MCF 10A (cell line): ENCODE measurements around the gene CELF4. TPM values are rescaled to one million over a fixed set of nuclear protein-coding genes. Genes with fewer than 3 reads are reported as not detected.
A peak's percentile ranks its signal among the peaks of the same experiment; 100 is the strongest.

ENCODE experiments used
- BruUV-seq: library from RNA; stranded (reverse); fragments of 400-500 nt; replicated peaks from 2 replicates; lab custom pipeline; 2021; lab: Mats Ljungman, UMichigan
- CTCF ChIA-PET: fragments of 300-600 bp; sonication (Branson Sonifier 250); formaldehyde crosslinking; extraction: SDS; loops from one replicate; lab custom pipeline; 2021; ENCODE audit warnings: antibody characterized with exemption, inconsistent platforms; lab: Yijun Ruan, JAX
- POLR2A ChIA-PET: fragments of 300-600, 350-650 bp; sonication (Branson Sonifier 250); formaldehyde crosslinking; extraction: SDS; loops from one replicate; lab custom pipeline; 2020; ENCODE audit warnings: antibody characterized with exemption, inconsistent platforms; lab: Yijun Ruan, JAX
- DNase-seq: peaks from one replicate; pipeline ENCODE4 v3.0.0-alpha.2; 2018; ENCODE audit not compliant: unreplicated experiment
- H3K27ac Mint-ChIP-seq: one replicate; pipeline ENCODE4 v1.8.0; 2022; ENCODE audit warnings: mild to moderate bottlenecking, low read depth, mixed read lengths; ENCODE audit not compliant: unreplicated experiment
- H3K27me3 Mint-ChIP-seq: one replicate; pipeline ENCODE4 v1.8.0; 2022; ENCODE audit warnings: mixed read lengths; ENCODE audit not compliant: insufficient read depth, unreplicated experiment
- H3K36me3 Mint-ChIP-seq: one replicate; pipeline ENCODE4 v1.8.0; 2022; ENCODE audit warnings: mild to moderate bottlenecking, moderate library complexity, mixed read lengths; ENCODE audit not compliant: insufficient read depth, unreplicated experiment
- H3K4me1 Mint-ChIP-seq: one replicate; pipeline ENCODE4 v1.8.0; 2022; ENCODE audit warnings: mixed read lengths; ENCODE audit not compliant: insufficient read depth, unreplicated experiment
- H3K4me3 Mint-ChIP-seq: one replicate; pipeline ENCODE4 v1.8.0; 2022; ENCODE audit warnings: mild to moderate bottlenecking, moderate library complexity, mixed read lengths; ENCODE audit not compliant: unreplicated experiment
- H3K9me3 Mint-ChIP-seq: one replicate; pipeline ENCODE4 v1.8.0; 2022; ENCODE audit warnings: mixed read lengths; ENCODE audit not compliant: unreplicated experiment
- CTCF ChIP-seq: fragments of 200-600 bp; IDR thresholded peaks from one replicate; pipeline ENCODE4 v1.8.0; 2022; ENCODE audit warnings: antibody characterized with exemption, mild to moderate bottlenecking; ENCODE audit not compliant: unreplicated experiment
- intact Hi-C: fragments of 100-400 bp; cut with micrococcal nuclease; formaldehyde crosslinking; loops from 2 replicates; pipeline ENCODE4 v1.14.1; 2022
- total RNA-seq: library from RNA; stranded (reverse); gene quantifications from 2 replicates; pipeline ENCODE4 v1.2.3, GENCODE V29; 2022

CELF4 gene
- total RNA-seq, 1 experiment from 2014 or later, result not detected

GRCh38 chr18:37499044-37499443, 66.6 kb downstream of the CELF4 start:
- no peak overlapping the region for H3K27ac Mint-ChIP-seq
- CTCF ChIA-PET, result interaction anchor here (1.0 kb wide), 1 partner anchor 40 kb away, joined by 3 read pairs; no protein-coding TSS in a partner anchor
- POLR2A ChIA-PET, result no interaction called here
- DNase-seq, result no peak
- no peaks in the 10 kb centered on the region for H3K4me1 Mint-ChIP-seq
- no peak for TF ChIP-seq CTCF
- H3K4me3 Mint-ChIP-seq, result no peak overlapping the region
- no TSS peak for BruUV-seq
- no peaks in the 10 kb centered on the region for H3K27me3 Mint-ChIP-seq
- intact Hi-C loops, result no loop called here
- no peaks in the 10 kb centered on the region for H3K9me3 Mint-ChIP-seq
- H3K36me3 Mint-ChIP-seq, result no peaks in the 10 kb centered on the region

GRCh38 chr18:37497853-37498518, 67.6 kb downstream of the CELF4 start:
- no peaks in the 10 kb centered on the region for H3K4me1 Mint-ChIP-seq
- BruUV-seq, result no TSS peak

GRCh38 chr18:37496568-37496967, 69.0 kb downstream of the CELF4 start:
- Mint-ChIP-seq H3K27ac (no peak overlapping the region), H3K9me3 (no peaks in the 10 kb centered on the region), H3K4me3 (no peak overlapping the region), H3K36me3 (no peaks in the 10 kb centered on the region), H3K27me3 (peaks cover 3% of the 10 kb centered on the region), H3K4me1 (no peaks in the 10 kb centered on the region)
- ChIA-PET POLR2A (no interaction called here), CTCF (interaction anchor here (0.6 to 0.7 kb wide), 2 partner anchors 65 to 274 kb away, joined by 3 to 4 read pairs; no protein-coding TSS in a partner anchor)
- intact Hi-C loops, result no loop called here
- no peak for DNase-seq
- TF ChIP-seq CTCF, result no peak
- BruUV-seq, result no TSS peak

More at GRCh38 chr18:37497853-37498518, 67.6 kb downstream of the CELF4 start:
- intact Hi-C loops, result no loop called here
- Mint-ChIP-seq H3K9me3 (no peaks in the 10 kb centered on the region), H3K4me3 (no peak overlapping the region), H3K27me3 (no peaks in the 10 kb centered on the region), H3K36me3 (no peaks in the 10 kb centered on the region), H3K27ac (no peak overlapping the region)
- peak; percentile 42 for DNase-seq
- no peak for TF ChIP-seq CTCF
- ChIA-PET POLR2A (no interaction called here), CTCF (interaction anchor here (0.7 to 1.2 kb wide), 2 partner anchors 41 to 171 kb away, joined by 3 read pairs; no protein-coding TSS in a partner anchor)

GRCh38 chr18:37495354-37495753, 70.2 kb downstream of the CELF4 start:
- POLR2A ChIA-PET, result no interaction called here
- no peaks in the 10 kb centered on the region for H3K9me3 Mint-ChIP-seq
- no peak overlapping the region for H3K27ac Mint-ChIP-seq
- CTCF ChIA-PET, result no interaction called here
- no peaks in the 10 kb centered on the region for H3K36me3 Mint-ChIP-seq
- no peak for DNase-seq
- no peak for TF ChIP-seq CTCF
- H3K27me3 Mint-ChIP-seq, result peaks cover 11% of the 10 kb centered on the region
- no TSS peak for BruUV-seq
- H3K4me1 Mint-ChIP-seq, result no peaks in the 10 kb centered on the region
- H3K4me3 Mint-ChIP-seq, result no peak overlapping the region
- intact Hi-C loops, result no loop called here
